HG03196 (cell line): ENCODE data around the gene AGO4.
"Not testable (repeated sequence)": the region's sequence is repeated elsewhere in the genome, so short reads cannot be mapped to it uniquely, and the experiment has no call there.

Source experiments
- ATAC-seq: cut with Tn5 transposase; IDR thresholded peaks from one replicate; pipeline ENCODE4 v1.9.1; 2021; ENCODE audit not compliant: unreplicated experiment

Gene AGO4

DNA sequence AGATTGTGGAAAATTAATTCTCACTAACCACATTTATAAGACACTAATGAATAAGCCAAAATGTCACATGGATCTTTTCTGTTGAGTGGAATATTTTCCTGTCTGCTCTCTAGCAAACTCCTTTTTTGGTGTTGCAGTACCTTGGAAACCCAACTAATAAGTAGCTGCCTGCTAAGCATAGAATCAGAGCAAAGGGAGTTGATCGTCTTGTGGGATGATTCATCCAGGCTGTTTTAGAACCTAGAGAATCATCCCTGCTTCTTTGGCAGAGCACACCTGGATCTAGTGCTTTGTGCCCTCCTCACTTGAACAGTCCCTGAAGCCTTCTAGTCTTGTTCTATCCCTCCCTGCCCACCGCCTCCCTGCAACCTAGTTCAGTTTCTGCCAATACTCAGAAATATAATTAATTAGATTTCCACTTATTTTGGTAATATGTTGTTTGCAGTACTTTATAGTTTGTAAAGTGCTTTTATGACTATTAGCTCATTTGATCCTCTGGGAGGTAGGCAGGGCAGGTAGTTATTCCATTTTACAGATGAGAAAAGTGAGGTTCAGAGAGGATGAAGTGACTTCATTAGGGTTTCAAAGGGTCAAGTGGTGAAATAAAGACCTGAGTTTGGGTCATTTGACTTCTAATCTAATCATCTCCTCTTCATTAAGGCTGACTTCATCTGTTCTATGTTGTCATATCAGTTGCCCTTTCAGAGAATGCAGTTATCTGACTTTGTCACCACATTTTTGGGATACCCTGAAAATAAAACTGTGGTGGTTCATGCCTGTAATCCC lies 2.5 kb downstream of the AGO4 start:
- no peak for ATAC-seq

DNA sequence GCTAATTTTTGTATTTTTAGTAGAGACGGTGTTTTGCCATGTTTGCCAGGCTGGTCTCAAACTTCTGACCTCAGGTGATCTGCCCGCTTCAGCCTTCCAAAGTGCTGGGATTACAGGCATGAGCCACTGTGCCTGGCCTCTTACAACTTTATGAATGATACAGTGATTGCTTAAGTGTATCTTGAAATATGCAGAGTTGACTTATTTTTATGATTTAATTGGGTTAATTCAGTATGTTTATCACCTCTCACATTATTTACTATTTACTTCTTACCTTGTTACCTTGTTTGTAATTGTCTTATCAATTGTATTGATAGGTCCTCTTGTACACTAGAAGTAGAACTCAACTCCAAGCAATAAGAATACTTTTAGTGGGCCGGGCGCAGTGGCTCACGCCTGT lies 4.9 kb downstream of the AGO4 start:
- ATAC-seq, result not testable (repeated sequence)

DNA sequence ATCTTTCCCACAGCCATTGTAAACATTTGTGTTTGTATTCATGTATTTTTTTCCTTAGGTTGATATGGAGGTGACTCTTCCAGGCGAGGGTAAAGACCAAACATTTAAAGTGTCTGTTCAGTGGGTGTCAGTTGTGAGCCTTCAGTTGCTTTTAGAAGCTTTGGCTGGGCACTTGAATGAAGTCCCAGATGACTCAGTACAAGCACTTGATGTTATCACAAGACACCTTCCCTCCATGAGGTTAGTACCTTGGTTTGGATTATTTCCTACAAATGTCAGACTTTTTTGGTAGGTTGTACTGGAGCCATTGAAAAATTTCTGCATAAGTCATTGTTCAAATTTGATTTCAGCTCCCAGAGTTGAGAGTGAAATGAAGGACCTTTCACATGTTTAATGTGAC lies 17.4 kb downstream of the AGO4 start:
- ATAC-seq, result no peak

DNA sequence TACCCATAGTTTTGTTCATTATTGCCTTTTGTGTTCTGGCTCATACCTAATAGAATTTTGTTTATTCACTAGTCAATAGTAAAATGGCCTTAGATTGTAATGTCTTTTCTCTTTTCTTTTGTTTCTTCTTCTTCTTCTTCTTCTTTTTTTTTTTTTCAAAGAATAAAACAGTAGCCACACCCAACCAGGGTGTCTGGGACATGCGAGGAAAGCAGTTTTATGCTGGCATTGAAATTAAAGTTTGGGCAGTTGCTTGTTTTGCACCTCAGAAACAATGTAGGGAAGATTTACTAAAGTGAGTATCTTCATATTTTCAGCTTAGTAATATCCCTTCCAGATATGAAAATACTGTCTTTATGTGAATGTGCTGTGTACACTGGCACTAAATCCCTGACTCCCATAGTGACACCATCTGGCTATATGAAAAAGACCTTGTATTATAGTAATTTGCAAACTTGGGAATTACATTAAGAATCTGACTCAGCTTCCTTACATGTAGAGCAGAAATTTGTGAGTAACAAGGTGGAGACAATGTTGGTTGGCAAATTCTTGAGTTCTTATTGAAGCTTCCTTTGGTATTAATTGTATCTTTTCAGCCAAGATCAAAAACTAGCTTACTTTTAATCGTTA lies 24.6 kb downstream of the AGO4 start:
- no peak for ATAC-seq

GRCh38 chr1:35833395-35833794 lies 25.6 kb downstream of the AGO4 start:
- ATAC-seq, result no peak

- no peak for ATAC-seq
Observed at GRCh38 chr1:35834218-35834617, 26.4 kb downstream of the AGO4 start.

DNA sequence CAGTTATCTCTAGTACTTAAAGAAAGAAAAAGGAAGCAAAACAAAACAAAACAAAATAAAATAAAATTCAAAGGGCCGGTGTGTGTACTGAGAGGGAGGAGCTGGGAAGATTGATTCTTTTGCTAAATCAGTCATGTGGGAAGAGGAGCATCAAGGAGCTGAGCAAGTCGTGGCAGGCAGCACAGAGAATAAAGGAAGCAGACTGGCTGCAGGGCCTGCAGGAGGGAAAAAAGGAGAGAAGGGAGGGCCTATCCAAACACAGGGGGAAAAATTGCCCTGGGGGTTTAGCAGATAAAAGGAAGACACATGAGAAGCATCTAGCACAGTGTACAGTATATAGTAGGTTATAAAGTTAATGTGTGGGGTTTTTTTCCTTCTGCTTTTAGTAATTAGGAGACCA lies 27.6 kb downstream of the AGO4 start:
- no peak for ATAC-seq

DNA sequence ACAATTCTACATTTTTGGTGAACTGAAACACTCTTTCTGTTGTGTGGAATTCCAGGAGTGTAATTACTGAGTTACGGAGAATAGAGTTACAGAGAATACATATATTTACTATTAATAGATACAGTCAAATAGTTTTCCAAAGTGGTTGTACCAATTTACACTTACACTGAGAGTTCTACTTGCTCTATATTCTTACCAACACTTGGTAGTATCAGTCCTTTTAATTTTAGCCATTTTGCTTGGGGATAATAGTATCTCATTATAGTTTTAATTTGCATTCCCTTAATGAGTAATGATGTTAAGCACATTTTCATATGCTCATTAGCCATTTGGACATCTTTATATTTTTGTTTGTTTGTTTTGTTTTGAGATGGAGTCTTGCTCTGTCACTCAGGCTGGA lies 28.9 kb downstream of the AGO4 start:
- ATAC-seq, result no peak

DNA sequence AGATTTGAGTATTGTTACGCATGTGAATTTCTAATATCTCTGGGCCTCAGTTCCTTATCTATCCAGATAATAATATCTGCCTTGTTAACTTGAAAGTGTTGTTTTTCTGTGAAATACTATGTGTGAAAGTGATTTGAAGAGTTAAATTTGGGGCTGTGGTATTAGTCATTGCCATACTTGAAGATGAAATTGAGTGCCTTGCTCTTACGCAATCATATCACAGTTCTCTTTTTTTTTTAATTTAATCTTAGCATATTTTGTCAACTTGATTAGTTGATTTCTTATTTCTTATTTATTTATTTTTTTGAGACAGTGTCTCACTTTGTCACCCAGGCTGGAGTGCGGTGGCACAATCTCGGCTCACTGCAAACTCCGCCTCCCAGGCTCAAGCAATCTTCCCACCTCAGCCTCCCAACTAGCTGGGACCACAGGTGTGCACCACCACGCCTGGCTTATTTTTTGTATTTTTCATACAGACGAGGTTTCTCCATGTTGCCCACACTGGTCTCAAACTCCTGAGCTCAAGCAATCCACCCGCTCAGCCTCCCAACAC lies 31.0 kb downstream of the AGO4 start:
- no peak for ATAC-seq

GRCh38 chr1:35844826-35845225 lies 37.0 kb downstream of the AGO4 start:
- no peak for ATAC-seq

- ATAC-seq, result no peak
Observed at GRCh38 chr1:35845766-35846165, 38.0 kb downstream of the AGO4 start.

GRCh38 chr1:35847935-35848565 lies 40.2 kb downstream of the AGO4 start:
- ATAC-seq, result no peak

DNA sequence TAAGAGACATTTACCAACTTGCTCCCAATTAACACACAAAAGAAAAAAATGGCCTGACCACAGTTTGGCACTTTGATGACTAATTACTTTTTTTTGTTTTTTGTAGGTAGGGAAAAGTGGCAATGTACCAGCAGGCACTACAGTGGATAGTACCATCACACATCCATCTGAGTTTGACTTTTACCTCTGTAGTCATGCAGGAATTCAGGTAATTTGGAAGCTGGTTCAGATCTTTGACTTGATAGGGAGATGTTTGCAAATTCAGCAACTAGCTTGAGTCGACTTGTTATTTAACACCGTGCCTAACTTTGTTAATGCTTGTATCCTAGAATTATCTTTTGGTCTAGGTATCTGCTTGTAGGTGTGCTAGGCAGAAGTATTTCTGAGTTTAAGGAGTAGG lies 42.2 kb downstream of the AGO4 start:
- no peak for ATAC-seq

DNA sequence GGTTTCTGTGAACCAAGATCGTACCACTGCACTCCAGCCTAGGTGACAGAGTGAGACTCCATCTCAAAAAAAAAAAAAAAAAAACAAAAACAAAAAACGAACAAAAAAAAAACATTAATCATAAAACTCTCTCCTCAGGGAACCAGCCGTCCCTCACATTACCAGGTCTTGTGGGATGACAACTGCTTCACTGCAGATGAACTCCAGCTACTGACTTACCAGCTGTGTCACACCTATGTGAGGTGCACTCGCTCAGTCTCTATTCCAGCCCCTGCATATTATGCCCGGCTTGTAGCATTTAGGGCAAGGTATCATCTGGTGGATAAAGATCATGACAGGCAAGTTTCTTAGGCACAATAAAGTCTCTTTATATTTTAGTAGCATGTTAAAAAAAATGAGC lies 42.9 kb downstream of the AGO4 start:
- ATAC-seq, result no peak

DNA sequence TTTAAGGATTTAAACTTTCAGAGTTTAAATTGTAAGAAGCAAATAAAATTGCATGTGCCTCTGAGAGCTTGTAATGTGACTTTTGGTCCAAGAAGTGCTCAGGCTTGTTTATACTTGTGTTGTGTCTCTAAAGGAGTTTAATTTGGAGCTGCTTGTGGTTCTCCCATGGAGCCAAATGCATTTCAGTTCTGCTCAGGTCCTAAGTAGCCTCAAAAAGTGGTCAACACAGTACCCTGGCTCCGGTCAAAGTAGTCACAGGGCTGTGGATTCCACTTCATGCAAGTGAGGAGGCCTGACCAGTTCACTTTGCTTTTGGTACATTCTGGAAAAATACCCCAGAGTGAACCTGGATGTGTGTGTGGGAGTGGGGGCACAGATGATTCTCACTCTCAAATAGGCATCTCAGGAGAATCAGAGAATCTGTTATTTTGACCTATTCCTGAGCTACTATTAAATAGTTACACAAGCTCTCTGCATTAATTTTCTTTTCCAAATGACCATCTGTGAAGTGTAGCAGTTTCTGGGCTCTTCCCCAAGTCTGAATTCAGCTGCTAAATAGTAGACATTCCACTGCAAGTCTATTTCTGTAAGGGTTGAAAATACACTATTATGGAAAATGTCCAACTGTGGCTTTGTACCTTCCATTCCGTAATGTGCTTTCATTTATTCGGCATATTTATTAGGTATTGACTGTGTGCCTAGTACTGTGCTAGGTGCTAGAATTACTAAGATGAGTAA lies 43.5 kb downstream of the AGO4 start:
- ATAC-seq, result no peak

- no peak for ATAC-seq
Observed at GRCh38 chr1:35852241-35852640, 44.4 kb downstream of the AGO4 start.

GRCh38 chr1:35854989-35855700 lies 47.3 kb downstream of the AGO4 start:
- no peak for ATAC-seq

GRCh38 chr1:35856964-35857363 lies 49.1 kb downstream of the AGO4 start:
- no peak for ATAC-seq

GRCh38 chr1:35857830-35858229 lies 50.0 kb downstream of the AGO4 start:
- ATAC-seq, result no peak

- no peak for ATAC-seq
Observed at GRCh38 chr1:35860696-35861095, 52.9 kb downstream of the AGO4 start.

GRCh38 chr1:35863136-35863535 lies 55.3 kb downstream of the AGO4 start:
- ATAC-seq, result no peak
